ENCODE data around the gene FKRP. TPM values are rescaled to one million over a fixed set of nuclear protein-coding genes. Genes with fewer than 3 reads are reported as not detected.

FKRP gene
- total RNA-seq, 1 experiment from 2014 or later = 19.4 TPM

DNA sequence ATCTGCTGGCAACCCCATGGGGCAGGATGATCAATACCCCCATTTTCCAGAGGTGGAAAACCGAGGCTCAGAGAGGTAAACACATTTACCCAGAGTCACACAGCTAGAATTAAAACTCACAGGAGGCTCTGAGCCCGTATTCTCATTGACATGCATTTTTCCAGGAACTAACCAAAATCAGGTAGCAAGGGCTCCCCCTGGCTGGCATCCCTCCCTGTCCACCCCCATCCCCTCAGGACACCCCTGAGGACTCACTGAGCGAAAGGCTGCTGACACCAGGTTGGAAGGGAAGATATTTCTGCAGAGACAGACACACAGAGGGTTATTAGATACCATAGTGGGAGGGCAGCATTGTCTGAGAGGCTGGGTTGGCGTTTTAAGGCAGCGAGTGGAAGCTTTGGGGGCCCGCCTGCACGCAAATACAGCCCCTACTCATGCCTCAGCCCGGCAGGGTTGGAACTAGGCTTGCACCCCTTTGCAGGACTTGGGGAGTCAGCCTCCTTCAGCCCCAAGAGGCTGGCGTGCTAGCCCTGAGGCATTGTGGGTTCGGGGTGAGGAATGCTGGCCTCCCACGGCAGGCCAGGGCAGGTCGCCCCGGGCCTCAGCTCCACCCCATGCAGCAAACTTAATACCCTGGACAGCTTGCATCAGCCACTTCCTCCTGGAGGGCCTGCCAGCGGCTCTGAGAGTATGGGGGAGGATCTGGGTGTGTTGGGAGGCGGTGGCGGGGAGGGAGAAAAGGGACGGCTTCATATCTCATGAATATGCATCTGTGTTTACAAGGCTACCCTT, 38.6 kb downstream of the FKRP start:
- Histone ChIP-seq H3K27me3 (ENCODE audit: insufficient read depth, low read length) (no peaks in the 10 kb centered on the region), H3K4me2 (ENCODE audit: low read length) (peak overlapping the region; percentile 77), H3K79me2 (ENCODE audit: insufficient read depth, low read length) (peaks cover 87% of the 10 kb centered on the region), H3K9me2 (ENCODE audit: insufficient read depth) (no peaks in the 10 kb centered on the region), H3K9me3 (ENCODE audit: control insufficient read depth in 1 of 2, insufficient read depth in 1 of 2, low read depth in 1 of 2, low read length in 2 of 2) (no peaks in the 10 kb centered on the region), H3K9ac (ENCODE audit: low read length) (peak overlapping the region; percentile 92), H3K4me3 (replicated peaks in 1 of 2; ENCODE audit: low read depth in 1 of 2, low read length in 2 of 2) (peak overlapping the region; percentile 93 to 96; a peak in 3 of 4 replicates), H3K4me1 (ENCODE audit: control insufficient read depth in 1 of 2, insufficient read depth in 2 of 2, low read length in 2 of 2) (peaks cover 30 to 57% of the 10 kb centered on the region in 2 experiments), H2AFZ (ENCODE audit: low read depth, low read length, poor library complexity, severe bottlenecking) (no peak overlapping the region), H4K20me1 (ENCODE audit: insufficient read depth) (peaks cover 8% of the 10 kb centered on the region; the same call in 1 of the 2 replicates), H3K36me3 (ENCODE audit: control insufficient read depth in 1 of 2, insufficient read depth in 2 of 2, low read length in 2 of 2) (peaks cover 31 to 41% of the 10 kb centered on the region in 2 experiments; a peak in 3 of 4 replicates), H3K27ac (ENCODE audit: low read depth, low read length) (peak overlapping the region; percentile 91)
- ATAC-seq (peak; percentile 34), DNase-seq (ENCODE audit: low read depth, low spot score) (peak; percentile 71)
- intact Hi-C loops (cut with micrococcal nuclease) = loop anchor here (5.0 kb wide), 1 partner anchor 48 kb away; no protein-coding TSS in a partner anchor
- ChIA-PET POLR2A (interaction anchor here (0.7 to 1.6 kb wide), 6 partner anchors 8 to 56 kb away, joined by 3 to 5 read pairs (median 4); no protein-coding TSS in a partner anchor), CTCF (interaction anchor here (1.2 to 2.3 kb wide), 3 partner anchors 18 to 56 kb away, joined by 3 to 5 read pairs (median 4); no protein-coding TSS in a partner anchor), RAD21 (ENCODE audit: low non-redundant PET in 1 of 2, low total read pairs in 2 of 2, uncharacterized antibody in 2 of 2, unreplicated experiment in 2 of 2) (interaction anchor here in 1 of 2 experiments (0.5 to 0.8 kb wide), 2 partner anchors 45 to 51 kb away, joined by 3 read pairs; no protein-coding TSS in a partner anchor)
- BruUV-seq (replicated peaks) = no TSS peak
- TF ChIP-seq EGR1 (IDR thresholded peaks at IDR 0.05; ENCODE audit: low read depth) (peak; percentile 59; the same call in 1 of the 2 replicates), POLR2AphosphoS5 (IDR thresholded peaks at IDR 0.05; ENCODE audit: low read depth, low read length) (peak; percentile 54; the same call in 1 of the 2 replicates), TCF7L2 (IDR thresholded peaks at IDR 0.05; ENCODE audit: borderline replicate concordance, extremely low read depth, insufficient read depth, insufficient read length) (no peak), ELF1 (IDR thresholded peaks at IDR 0.05; ENCODE audit: borderline replicate concordance, low read depth) (no peak), EZH2 (IDR thresholded peaks at IDR 0.05) (no peak), CEBPB (IDR thresholded peaks at IDR 0.05; ENCODE audit: low read depth) (no peak; the same call in 1 of the 2 replicates), EZH2phosphoT487 (IDR thresholded peaks at IDR 0.05; ENCODE audit: borderline replicate concordance) (no peak), FOSL1 (IDR thresholded peaks at IDR 0.05; ENCODE audit: low read depth) (no peak), POLR2A (IDR thresholded peaks at IDR 0.05; ENCODE audit: borderline replicate concordance, extremely low read depth, insufficient read depth, insufficient read length) (no peak), CBX3 (IDR thresholded peaks at IDR 0.05; ENCODE audit: low read depth) (no peak), SRF (IDR thresholded peaks at IDR 0.05; ENCODE audit: low read depth) (no peak), ZNF274 (IDR thresholded peaks at IDR 0.05; ENCODE audit: low read depth, low read length) (no peak)
- TF ChIP-seq, protein P1, sequence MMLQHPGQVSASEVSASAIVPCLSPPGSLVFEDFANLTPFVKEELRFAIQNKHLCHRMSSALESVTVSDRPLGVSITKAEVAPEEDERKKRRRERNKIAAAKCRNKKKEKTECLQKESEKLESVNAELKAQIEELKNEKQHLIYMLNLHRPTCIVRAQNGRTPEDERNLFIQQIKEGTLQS (IDR thresholded peaks at IDR 0.05) = no peak
- TF ChIP-seq, protein P2, sequence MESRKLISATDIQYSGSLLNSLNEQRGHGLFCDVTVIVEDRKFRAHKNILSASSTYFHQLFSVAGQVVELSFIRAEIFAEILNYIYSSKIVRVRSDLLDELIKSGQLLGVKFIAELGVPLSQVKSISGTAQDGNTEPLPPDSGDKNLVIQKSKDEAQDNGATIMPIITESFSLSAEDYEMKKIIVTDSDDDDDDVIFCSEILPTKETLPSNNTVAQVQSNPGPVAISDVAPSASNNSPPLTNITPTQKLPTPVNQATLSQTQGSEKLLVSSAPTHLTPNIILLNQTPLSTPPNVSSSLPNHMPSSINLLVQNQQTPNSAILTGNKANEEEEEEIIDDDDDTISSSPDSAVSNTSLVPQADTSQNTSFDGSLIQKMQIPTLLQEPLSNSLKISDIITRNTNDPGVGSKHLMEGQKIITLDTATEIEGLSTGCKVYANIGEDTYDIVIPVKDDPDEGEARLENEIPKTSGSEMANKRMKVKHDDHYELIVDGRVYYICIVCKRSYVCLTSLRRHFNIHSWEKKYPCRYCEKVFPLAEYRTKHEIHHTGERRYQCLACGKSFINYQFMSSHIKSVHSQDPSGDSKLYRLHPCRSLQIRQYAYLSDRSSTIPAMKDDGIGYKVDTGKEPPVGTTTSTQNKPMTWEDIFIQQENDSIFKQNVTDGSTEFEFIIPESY (IDR thresholded peaks at IDR 0.05; ENCODE audit: extremely low read depth, insufficient replicate concordance, low read length) = no peak
- TF ChIP-seq, protein P3, sequence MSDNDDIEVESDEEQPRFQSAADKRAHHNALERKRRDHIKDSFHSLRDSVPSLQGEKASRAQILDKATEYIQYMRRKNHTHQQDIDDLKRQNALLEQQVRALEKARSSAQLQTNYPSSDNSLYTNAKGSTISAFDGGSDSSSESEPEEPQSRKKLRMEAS (IDR thresholded peaks at IDR 0.05) = peak; percentile 45
- TF ChIP-seq, protein P4, sequence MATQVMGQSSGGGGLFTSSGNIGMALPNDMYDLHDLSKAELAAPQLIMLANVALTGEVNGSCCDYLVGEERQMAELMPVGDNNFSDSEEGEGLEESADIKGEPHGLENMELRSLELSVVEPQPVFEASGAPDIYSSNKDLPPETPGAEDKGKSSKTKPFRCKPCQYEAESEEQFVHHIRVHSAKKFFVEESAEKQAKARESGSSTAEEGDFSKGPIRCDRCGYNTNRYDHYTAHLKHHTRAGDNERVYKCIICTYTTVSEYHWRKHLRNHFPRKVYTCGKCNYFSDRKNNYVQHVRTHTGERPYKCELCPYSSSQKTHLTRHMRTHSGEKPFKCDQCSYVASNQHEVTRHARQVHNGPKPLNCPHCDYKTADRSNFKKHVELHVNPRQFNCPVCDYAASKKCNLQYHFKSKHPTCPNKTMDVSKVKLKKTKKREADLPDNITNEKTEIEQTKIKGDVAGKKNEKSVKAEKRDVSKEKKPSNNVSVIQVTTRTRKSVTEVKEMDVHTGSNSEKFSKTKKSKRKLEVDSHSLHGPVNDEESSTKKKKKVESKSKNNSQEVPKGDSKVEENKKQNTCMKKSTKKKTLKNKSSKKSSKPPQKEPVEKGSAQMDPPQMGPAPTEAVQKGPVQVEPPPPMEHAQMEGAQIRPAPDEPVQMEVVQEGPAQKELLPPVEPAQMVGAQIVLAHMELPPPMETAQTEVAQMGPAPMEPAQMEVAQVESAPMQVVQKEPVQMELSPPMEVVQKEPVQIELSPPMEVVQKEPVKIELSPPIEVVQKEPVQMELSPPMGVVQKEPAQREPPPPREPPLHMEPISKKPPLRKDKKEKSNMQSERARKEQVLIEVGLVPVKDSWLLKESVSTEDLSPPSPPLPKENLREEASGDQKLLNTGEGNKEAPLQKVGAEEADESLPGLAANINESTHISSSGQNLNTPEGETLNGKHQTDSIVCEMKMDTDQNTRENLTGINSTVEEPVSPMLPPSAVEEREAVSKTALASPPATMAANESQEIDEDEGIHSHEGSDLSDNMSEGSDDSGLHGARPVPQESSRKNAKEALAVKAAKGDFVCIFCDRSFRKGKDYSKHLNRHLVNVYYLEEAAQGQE (IDR thresholded peaks at IDR 0.05; ENCODE audit: low read depth) = no peak
- TF ChIP-seq, protein P5, sequence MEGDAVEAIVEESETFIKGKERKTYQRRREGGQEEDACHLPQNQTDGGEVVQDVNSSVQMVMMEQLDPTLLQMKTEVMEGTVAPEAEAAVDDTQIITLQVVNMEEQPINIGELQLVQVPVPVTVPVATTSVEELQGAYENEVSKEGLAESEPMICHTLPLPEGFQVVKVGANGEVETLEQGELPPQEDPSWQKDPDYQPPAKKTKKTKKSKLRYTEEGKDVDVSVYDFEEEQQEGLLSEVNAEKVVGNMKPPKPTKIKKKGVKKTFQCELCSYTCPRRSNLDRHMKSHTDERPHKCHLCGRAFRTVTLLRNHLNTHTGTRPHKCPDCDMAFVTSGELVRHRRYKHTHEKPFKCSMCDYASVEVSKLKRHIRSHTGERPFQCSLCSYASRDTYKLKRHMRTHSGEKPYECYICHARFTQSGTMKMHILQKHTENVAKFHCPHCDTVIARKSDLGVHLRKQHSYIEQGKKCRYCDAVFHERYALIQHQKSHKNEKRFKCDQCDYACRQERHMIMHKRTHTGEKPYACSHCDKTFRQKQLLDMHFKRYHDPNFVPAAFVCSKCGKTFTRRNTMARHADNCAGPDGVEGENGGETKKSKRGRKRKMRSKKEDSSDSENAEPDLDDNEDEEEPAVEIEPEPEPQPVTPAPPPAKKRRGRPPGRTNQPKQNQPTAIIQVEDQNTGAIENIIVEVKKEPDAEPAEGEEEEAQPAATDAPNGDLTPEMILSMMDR (IDR thresholded peaks at IDR 0.05 in 2 of 3, conservative IDR thresholded peaks at IDR 0.05 in 1 of 3; ENCODE audit: borderline replicate concordance in 1 of 3, insufficient read depth in 1 of 3, low read depth in 2 of 3, low read length in 2 of 3) = peak in 2 of 3 experiments; percentile 36 to 43; a peak in 3 of 6 replicates
